ENCODE data around the gene MGAT5B.

Gene MGAT5B

DNA sequence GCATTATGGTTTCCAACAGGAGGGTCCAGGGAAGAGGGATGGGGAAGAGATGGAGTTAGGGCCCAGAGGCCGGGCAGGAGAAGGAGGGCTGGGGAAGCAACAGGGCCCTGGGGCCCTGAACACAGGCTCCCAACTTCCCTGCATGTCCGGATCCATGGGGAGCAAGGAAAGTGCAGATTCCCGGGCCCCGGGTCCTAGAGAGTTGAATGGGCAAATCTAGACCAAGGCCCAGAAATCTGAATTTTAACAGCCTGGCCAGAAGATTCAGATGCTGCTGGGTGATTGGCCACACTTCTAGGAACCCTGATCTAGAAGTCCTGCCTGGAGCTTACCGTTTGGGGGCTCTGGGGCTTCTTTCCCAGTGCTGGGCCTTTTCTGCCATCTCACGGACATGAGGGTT is 13.2 kb downstream of the MGAT5B start:
- no peak for DNase-seq

DNA sequence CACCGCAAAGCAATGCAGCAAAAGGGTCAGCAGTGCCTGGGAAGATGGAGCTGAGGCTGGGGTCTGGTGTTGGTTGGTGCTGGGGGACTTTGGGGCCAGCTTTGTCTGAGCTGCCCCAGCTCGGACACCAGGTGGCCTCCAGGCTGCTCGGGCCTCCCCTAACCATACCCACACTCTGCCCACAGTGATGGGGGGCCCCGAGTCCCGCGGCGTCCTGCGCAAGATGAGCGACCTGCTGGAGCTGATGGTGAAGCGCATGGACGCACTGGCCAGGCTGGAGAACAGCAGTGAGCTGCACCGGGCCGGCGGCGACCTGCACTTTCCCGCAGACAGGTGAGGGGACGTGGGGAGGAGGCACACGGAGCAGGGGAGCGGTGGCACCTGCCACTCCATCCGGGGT is 13.8 kb downstream of the MGAT5B start:
- DNase-seq = no peak

DNA sequence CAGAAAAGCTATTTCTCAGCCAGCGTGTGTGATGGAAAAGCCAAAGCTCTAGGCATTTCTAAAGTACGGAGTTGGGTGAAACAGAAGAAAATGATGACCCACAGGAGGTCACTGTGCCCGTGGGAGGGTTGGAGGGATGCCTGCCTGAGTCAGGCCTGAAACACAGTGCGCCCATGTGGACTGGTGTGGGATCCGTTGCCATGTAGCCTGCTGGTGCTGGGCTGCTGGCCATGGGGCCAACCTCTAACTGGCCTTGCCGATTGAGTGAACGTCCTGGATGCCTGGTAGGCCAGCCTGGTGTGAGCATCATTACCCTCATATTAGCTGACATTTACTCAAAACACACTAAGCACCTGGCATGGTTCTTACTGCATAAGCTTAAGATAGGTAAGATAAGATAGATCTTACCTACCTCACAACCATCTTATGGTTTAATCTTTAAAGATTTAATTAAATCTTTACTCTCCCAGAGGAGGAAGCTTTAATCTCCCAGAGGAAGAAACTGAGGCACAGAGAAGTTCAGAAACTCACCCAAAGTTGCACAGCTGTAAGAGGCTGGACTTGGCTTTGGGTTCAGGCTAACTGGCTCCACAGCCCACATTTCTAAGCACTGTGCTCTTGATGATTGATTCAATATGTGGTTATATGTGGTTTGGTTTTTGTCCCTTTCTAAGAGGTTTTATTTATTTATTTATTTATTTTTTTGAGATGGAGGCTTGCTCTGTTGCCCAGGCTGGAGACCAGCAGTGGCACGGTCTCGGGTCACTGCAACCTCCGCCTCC is 15.7 kb downstream of the MGAT5B start:
- no peak for DNase-seq

DNA sequence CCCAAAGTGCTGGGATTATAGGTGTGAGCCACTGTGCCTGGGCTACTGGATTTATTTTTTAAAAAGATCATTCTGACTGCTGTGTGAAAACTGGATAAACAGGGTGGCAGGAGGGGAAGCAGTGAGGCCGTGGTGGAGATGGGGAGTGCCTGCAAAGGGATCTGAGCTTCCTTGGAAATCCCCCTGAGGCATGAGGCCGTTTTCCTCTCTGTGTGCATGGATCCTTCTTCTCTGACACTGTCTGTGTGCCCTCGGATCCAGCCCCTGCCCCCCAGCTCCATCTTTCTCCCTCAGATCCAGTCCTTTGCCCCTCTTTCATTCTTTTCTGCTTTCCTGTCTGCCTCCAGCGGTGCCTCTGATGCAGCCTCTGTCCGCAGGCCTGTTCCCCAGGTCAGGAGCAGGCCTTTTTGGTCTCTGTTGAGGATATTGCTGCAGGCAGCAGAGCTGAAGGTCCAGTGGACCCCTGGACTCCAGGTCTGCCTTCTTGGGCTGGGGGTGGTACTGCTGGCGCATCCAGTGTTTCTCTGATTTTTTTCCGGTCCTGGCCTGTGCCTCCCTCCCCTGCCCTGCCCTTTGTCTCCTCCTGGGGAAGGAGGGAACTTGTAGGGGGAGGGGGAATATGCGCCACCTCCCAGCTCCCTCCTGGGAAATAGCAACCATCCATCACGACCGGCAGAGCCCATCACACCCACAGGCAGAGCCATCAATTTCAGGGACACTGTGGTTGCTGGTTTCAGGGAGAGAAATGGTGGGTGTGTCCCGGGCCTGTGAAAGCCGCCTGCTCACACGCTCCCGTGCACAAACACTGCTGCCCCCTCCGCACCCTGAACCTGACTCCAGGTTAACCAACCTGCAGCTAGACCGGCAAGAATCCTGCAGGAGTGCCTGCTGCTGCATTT is 17.0 kb downstream of the MGAT5B start:
- no peak for DNase-seq

- DNase-seq = no peak
These were observed 17.7 kb downstream of the MGAT5B start for GRCh38 chr17:76885894-76886290.

DNA sequence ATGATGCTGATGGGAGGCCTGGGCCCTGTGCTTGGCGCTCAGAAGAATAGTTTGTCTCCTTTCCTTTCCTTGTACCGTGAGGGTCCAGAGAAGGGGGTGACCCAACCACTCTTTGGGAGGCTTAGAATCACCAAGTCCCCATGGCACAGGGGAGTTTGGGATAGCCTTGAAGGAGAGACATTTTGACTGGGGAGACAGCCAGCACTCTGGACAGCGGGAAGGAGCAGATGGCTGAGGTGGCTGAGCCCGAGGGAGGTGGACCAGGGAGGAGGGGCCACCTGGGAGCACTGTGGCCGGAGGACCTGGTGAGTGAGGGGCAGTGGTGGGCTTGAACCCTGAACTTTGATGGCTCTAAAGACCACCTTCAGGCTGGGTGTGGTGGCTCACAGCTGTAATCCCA is 18.2 kb downstream of the MGAT5B start:
- no peak for DNase-seq

- DNase-seq = peak; percentile 26
These were observed 19.6 kb downstream of the MGAT5B start for GRCh38 chr17:76887802-76888201.

DNA sequence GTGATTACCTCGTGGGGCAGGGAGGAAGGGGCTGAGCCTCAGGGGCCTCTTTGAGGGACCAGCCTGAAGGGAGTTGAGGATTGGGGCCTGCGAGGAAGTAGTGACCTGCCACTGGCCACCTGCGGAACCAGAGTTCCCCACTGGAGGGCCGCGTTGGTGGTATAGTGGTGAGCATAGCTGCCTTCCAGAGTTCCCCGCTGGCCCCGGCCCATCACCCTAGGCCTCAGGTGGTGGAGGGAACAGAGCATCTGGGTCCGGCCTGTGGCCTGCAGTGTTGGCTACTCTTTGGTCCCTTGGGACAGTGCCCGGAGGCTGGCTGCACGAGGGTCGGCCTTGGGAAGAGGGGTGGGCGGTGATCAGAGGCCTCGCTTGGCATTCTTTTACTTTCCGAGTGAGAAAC is 20.5 kb downstream of the MGAT5B start:
- no peak for DNase-seq

DNA sequence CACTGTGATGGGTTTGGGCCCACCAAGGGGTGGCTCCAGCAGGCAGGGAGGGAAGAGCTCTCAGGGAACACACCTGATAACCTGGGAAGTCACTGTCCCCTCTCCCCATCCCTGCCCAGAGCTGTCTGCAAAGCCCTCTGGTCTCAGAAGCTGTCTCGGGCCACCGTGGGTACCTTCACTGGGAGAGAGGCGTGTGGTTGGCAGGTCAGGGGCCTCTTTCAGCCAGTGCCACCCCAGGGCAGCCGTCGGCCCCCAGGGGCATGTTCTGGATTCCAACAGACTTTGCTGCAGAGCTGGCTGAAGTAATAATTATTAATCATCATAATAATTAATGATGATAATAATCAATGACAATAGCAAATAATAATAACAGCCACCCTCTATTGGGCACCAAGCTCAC is 21.1 kb downstream of the MGAT5B start:
- DNase-seq = no peak

DNA sequence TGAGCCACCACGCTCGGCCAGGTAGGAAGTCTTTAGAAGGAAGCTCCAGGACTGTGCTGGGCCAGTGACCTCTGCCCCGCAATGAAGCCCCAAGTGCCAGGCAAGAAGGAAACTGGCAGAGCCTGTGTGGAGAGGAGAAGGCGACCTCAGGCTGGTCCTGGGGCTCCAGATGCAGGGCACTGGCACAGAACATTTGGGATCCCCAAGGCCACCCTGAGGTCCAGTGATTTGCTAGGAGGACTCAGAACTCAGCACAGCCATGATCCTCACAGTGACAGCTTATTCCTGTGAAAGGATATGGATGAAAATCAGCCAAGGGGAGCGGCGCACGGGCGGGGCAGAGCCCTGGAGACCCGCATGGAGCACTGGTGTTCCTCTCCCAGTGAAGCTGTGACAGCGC is 24.1 kb downstream of the MGAT5B start:
- no peak for DNase-seq

DNA sequence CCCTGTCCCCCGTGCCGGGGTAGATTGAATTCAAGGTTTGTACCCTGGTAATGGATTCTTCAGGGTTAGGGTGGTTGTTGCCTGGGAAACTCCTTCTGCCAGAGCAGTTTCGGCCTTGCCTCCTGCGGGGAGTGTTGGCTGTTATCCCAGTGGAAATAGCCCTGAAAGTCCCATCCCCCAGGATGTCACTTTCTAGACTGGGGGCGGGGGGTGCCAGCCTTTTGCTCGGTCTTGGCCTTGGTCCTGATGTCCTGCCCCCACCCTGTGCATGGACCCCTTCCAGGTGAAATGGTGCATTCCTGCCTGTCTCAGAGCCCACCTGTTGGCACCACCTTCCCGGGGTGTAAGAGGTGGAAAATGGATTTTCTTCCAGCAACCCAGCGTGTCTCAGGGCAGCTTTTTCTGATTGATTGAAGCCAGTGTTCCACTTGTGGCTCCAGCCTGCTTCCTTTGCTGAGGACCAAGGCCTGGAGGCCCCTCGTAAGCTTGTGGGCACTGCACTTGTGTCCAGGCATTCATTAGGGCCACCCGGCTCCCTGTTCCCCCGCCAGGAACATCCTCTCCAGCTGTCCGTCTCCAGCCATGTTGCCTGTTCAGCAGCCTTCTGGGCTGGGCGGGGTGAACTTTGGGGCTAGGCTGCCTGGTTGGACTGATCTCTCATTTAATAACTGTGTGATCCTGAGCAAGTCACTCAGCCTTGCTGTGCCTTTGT is 25.6 kb downstream of the MGAT5B start:
- no peak for DNase-seq

DNA sequence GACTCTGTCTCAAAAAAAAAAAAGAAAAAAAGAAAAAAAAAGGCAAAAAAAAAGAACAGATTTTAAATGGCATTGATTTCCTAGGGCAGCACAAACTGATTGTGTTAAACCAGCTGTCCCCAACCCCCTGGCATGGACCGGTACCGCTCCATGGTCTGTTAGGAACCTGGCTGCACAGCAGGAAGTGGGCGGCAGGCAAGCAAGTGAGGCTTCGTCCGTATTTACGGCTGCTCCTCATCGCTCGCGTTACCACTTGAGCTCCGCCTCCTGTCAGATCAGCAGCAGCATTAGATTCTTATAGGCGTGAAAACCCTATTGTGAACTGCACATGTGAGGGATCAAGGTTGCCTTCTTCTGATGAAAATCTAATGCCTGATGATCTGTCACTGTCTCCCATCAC is 26.6 kb downstream of the MGAT5B start:
- no peak for DNase-seq

GRCh38 chr17:76897023-76897422 is 28.8 kb downstream of the MGAT5B start:
- DNase-seq = no peak

- no peak for DNase-seq
These were observed 31.2 kb downstream of the MGAT5B start for GRCh38 chr17:76899414-76899813.

- DNase-seq = no peak
These were observed 32.5 kb downstream of the MGAT5B start for GRCh38 chr17:76900723-76901122.

DNA sequence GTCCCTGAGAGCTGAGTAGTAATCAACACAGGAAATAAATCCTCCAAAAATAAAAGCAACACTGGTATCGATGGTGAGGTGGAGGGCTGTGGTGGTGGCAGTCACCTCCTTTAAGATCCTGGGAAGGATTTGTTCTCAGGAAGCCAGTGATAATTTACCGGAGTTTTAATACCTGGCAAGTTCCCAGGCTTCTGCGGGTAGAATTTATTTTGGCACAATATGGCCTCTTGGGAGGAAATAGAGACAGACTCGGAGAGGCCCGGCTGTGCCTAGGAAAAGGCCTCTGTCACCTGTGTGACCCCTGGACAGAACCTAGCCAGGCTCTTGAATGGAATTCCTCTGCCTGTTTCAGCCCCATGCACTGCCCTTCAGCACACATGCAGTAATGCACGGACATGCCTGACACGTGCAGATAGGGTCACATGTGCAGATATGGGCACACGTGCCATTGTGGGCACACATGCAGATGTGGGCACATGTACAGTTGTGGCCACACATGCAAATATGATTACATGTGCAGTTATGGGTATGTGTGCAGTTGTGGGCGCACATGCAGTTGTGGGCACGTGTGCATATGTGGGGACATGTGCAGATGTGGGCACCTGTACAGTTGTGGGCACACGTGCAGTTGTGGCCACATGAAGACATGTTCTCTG is 33.5 kb downstream of the MGAT5B start:
- no peak for DNase-seq

DNA sequence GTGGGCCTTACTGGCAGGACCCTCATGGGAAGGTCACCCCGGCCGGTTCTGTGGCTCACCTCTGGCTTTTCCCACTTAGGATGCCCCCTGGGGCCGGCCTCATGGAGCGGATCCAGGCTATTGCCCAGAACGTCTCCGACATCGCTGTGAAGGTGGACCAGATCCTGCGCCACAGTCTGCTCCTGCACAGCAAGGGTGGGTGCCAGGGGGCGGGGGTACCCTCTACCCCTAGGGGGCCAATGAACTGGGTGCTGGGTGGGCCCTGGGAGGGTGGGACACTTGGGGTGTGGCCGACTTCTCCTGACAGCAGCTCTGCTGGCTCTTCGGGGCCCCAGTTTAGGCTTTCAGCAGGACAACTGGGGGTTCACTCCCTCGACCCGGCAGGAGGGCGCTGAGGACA is 34.3 kb downstream of the MGAT5B start:
- no peak for DNase-seq

- DNase-seq = no peak
These were observed 35.4 kb downstream of the MGAT5B start for GRCh38 chr17:76903631-76904030.

GRCh38 chr17:76904116-76904515 is 35.9 kb downstream of the MGAT5B start:
- DNase-seq = no peak

DNA sequence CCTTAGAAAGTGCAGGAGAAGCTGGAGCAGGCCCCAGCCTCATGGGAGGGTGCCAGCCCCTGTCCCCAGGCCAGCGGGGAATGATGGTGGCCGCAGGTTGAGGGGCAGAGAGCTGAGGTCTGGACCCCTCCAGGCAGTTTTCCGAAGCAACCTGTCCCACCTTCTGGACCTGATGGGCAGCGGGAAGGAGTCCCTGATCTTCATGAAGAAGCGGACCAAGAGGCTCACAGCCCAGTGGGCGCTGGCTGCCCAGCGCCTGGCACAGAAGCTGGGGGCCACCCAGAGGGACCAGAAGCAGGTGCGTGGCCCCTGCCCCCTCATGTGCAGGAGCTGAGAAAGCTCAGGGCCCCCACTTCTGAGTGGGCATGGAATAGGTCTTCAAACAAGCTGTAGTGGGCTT is 36.8 kb downstream of the MGAT5B start:
- DNase-seq = no peak

GRCh38 chr17:76905836-76906235 is 37.6 kb downstream of the MGAT5B start:
- DNase-seq = no peak

DNA sequence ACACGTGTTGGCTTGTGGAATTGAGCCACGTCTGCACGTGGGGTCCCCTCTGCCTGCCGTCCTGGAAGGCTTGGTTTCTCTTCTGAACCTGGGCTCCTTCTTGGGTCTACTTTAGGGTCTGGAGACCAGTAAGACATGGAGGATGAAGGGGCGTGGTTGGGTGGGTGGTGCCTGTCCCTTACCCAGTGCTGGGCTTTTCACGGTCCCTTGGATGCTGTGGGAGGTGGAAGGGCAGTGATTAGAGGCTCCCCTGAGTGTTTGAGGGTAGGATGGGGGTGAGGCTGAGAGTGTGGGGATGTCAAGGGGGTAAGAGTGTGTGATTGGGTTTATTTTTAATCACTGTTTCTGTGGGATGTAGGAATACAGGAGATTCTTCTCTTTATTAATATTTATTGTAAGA is 38.3 kb downstream of the MGAT5B start:
- no peak for DNase-seq

DNA sequence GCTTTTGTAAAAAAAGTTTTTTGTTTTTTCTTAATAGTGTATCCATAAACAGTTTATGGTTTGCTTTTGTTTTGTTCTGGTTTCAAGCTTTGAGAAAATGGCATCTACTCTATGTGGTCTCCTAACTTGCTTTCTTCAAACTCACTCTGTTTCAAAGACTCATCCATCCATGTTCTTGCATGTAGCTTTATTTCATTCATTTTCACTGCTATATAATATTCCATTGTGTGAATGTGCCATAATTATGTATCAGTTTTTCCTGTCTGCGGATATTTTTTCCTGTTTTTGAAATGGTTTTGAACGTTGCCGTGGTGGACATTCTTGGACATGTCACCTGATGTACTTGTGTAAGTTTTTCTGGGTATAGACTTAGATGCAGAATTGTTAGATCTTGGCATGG is 39.1 kb downstream of the MGAT5B start:
- DNase-seq = no peak
